ENCODE results near the gene C11orf98.

- TF ChIP-seq POLR2A (IDR thresholded peaks at IDR 0.05) (no peak), CTCF (IDR thresholded peaks at IDR 0.05) (no peak), EP300 (IDR thresholded peaks at IDR 0.05) (no peak)
These were observed 6.2 kb upstream of the C11orf98 start for GRCh38 chr11:62671236-62671607.
